Brain pericyte (primary cell): Measurements from ENCODE around the gene FUNDC1.
"Not testable (repeated sequence)": the region's sequence is repeated elsewhere in the genome, so short reads cannot be mapped to it uniquely, and the experiment has no call there.

Experiments used
- DNase-seq: peaks from one replicate; pipeline ENCODE4 v3.0.0-alpha.2; 2012; ENCODE audit warnings: low read depth, low spot score

Gene FUNDC1, protein sequence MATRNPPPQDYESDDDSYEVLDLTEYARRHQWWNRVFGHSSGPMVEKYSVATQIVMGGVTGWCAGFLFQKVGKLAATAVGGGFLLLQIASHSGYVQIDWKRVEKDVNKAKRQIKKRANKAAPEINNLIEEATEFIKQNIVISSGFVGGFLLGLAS

DNA sequence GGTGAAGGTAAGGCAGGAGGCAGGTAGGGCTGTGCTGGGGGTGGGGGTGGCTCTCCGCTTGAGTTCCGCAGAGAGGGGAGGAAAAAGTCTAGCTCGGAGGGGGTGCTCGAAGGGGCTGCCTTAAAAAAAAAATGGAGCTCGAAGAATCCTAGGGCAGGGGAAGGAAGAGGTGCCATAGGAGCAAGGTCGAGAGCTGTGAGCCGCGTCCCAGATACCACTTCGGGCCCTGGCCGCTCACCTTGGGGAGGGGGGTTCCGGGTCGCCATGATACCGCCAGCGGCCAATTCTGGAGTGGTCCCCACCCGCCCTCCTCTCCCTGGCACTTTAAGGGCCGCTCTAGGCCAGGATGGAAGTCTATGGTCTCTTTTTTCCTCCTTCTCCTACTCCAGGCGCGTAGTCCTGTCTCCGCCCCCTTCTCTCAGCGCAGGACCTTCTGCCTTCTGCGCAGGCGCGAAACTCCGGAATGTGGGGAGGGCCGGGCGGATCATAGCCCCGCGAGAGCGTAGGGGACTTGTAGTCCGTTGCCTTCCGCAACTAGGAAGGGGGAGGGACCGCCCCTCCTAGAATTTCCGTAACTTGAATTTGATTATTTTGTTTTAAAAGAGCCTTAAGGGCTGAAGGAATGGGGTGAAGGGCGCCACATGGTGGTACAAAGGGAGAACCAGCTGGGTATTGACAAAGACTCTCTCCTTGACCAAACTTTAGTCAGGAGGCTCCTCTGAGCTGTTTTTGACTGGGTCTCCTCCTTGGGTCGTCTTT is at the start of gene FUNDC1:
Gene FUNDC1, minus strand, starts transcription at position 293 of the 759 bp plus-strand sequence. Its CDS starts 27 bp downstream, at position 266.
- DNase-seq = peak; percentile 91

DNA sequence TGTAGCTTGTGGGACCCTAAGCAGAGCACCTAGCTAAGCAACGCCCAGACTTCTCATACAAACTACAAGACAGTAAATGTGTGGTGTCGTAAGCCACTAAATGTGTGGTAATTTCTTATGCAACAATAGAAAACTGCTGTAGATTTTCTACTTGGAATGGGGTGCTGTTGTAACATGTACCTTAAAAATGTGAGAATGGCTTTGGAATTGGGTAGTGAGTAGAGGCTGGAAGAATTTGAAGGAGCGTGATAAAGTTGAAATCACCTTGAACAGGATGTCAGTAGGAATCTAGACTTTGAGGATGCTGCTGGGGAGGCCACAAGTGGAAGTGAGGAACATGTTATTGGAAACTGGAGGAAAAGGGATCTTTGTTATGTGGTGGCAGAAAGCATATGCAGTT is 43.2 kb upstream of the FUNDC1 start:
- no peak for DNase-seq

DNA sequence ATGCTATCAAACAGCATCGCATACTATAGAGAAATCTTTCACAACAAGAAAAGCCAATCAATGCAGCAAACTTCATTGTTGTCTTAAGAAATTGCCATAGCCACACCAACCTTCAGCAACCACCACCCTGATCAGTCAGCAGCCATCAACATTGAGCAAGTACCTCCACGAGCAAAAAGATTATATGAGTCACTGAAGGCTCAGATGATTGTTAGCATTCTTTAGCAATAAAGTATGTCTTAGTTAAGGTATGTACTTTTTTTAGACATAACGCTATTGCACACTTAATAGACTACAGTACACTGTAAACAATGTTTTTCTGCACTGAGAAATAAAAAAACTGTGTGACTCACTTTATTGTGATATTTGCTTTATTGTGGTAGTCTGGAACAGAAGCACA is 37.8 kb upstream of the FUNDC1 start:
- DNase-seq = no peak

DNA sequence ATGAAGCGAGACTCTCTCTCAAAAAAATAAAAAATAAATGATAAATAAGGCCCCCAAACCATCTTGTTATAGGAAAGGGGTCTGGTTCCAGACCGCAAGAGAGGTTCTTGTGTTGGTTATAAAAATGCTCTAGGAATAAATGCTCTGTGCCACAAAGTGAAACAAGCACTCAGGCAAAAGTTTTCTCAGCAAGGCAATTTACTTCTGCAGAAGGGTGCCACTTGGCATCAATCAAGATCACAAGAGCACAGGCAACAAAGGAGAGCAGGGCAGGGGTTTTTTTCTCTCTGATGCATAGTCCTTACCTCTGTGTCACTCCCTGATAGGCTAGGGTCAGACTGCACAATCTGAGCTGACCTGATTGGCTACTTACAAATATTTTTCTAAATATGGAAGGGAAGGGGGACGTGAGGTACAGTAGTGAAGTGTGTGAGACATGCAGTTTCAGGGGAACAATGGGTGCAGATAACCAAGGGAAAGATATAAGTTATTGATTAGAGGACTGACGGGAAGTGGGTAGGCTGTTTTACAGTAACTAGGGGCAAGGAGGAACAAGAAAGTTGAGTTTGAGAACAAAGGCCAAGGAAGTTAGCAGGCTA is 29.8 kb upstream of the FUNDC1 start:
- DNase-seq = no peak

DNA sequence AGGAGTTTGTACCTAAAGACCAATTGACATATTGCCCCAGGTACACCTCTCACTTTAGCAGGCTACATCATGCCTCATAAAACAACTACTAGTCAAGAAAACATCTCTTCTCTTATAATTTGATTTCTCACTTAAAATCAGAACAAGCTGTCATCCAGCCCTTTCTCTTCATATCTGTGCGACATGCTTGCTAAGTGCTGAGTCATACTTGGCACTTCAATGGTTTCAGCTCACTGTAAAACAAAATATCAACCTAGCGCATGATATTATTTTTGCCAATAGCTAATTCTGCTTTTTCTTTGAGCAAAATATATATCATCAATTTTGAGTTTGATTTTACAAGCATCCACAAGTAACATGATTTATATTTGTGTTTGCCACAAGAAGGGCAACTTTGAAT is 27.9 kb upstream of the FUNDC1 start:
- DNase-seq = no peak

DNA sequence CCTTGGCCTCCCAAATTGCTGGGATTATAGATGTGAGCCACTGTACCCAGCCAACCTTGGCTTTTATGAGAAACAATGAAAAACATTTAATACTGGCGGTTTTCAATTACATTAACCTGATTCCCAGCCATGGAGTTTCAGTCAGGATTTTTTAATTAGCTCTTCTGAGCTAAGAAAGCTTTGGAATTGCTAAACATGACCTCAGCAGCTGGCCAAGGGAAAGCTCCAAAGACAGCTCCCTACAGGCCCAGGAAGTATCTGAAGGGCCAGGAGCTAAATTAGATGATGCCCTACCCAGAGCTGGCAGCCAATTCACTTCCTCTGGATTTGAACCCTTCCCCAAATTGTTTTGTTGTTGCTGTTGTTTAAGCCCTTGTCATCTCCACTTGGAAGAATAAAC is 26.5 kb upstream of the FUNDC1 start:
- DNase-seq = no peak

DNA sequence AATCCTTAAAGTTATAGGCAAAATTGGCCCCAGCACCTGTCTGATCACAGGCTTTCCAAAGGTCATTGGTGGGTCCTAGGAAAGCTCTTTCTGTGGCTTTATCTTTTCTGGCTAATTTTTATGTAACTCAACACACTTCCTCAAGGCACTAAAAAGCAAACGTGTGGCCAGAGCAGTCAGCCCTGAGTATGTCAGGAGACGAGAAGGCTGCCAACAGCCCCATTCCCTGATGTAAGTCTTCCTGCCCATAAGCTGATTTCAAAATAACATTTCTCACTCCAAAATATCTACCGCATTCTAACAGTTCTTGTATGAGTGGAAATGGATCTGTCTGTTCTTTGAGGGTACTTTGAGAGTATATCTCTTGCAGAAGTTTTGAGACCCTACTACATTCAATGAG is 25.5 kb upstream of the FUNDC1 start:
- DNase-seq = no peak

DNA sequence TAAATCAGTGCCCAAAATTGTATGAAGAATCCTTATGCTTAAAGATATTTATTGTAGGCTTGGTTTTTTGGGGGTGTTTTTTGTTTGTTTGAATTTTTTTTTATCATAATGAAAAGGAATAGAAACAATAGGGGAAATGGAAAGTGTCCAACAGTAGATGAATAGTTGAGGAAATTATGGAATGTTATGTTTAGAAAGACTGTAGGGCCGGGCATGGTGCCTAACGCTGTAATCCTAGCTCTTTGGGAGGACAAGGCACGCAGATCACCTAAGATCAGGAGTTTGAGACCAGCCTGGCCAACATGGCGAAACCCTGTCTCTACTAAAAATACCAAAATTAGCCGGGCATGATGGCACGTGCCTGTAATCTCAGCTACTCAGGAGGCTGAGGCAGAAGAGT is 19.2 kb upstream of the FUNDC1 start:
- not testable (repeated sequence) for DNase-seq

DNA sequence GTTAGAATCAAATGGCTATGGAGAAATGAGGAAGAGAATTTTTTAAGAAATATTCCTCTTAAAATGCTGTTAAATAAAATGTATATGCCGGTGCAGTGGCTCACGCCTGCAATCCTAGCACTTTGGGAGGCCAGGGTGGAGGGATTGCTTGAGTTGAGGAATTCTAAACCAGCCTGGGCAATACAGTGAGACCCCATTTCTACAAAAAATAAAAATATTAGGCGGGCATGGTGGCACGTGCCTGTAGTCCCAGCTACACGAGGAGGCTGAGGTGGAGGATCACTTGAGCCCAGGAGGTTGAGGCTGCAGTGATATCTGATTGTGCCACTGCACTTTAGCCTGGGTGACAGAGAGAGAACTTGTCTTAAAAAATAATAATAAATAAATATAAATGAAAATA is 7.9 kb upstream of the FUNDC1 start:
- DNase-seq = no peak

DNA sequence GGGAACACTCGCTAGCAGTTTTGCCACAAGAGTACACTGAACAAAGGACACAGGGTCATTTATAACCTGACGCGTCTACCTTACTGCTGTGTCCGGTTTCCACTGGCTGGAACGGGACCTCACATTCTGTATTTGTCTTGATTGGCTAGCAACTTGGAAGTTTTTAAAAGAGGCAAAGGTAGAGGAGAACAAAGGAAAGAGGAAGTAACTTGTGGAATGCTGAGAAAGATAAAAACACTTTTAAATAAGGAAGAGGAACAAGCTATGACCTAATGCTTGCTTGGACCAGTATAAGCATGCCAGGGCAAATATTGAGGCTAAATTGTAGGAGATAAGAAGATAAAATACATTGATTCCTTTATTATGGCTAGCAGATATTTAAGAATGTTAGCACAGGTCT is 2.8 kb upstream of the FUNDC1 start:
- not testable (repeated sequence) for DNase-seq

DNA sequence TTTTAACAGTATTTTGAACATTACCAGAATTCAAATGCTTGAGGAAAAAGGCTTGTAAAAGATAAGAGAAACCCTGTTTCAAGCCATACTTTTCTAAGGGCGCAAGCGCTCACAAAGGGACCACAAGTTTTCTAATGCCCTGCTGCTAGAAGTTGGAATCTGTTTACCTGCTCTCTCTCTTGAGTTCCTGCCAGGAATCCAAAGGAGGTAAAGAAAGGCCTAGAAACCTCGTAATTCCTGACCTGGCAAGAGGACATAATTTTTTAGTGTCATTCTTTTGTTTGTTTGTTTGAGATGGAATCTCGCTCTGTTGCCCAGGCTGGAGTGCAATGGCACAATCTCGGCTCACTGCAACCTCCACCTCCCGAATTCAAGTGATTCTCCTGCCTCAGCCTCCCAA is 1.4 kb upstream of the FUNDC1 start:
- DNase-seq = no peak

DNA sequence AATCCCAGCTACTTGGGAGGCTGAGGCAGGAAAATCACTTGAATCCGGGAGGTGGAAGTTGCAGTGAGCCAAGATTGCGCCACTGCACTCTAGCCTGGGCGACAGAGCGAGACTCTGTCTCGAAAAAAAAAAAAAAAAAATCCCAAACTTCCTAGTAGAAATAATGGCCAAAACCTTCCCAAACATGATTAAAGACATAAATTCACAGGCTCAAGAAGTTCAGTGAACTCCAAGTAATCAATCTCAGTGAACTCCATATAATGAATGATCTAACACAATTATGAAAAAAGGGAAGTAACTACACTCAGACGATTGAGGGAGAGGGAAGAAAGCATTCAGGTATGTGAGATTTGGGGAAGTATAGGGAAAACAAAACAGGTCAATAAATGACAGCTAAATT is 6.5 kb downstream of the FUNDC1 start:
- DNase-seq = no peak

DNA sequence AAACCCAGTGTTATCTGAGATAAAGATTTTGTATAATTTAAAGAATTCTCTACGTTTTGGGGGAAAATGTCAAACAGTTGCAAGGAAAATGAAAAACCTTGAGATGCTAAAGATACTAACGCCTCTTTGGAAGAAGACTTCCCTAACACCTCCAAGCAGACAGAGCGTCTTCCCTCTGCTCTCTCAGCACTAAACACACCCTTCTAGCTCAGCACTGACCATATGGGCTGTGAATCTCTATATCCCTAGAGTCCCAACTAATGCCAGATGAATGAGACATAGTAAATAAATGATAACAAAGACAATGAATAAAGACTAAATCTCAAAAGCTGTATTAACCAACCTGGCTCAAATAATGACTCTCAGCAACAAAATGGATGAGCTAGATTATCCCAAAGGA is 13.3 kb downstream of the FUNDC1 start:
- DNase-seq = no peak

DNA sequence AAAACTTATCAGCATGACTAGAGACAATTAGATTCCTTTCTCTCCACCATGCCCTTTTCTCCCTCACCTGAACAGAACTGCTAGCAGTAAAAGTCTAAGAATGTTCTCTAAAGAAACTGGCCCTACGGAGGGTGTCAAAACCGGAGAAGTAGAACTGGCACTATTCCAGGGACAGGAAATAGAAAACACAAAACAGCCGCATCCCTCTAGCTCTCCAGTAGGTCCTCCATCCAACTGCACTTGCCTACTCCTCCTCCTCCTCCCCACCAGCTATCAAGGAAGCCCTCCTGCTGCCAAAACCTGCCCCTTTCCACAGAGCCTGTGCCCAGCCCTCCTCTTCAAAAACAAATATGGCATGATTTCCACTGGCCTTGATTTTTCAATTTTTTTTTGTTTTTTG is 28.4 kb downstream of the FUNDC1 start:
- no peak for DNase-seq

DNA sequence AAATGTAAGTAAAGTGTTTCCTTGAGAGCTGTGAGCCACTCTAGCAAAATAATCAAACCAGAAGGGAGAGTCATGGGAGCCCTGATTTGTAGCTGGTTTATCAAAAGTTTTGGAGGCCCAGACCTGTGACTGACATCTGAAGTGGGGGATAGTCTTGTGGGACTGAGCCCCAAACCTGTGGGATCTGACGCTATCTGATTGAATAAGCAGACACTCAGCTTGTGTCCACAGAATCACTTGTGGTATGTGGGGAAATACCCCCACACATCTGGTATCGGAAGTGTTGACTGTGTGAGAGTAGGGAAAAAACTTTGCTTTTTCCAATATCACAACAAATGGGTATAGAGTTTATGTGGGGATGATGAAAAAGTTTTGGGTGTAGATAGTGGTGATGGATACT is 35.4 kb downstream of the FUNDC1 start:
- no peak for DNase-seq

DNA sequence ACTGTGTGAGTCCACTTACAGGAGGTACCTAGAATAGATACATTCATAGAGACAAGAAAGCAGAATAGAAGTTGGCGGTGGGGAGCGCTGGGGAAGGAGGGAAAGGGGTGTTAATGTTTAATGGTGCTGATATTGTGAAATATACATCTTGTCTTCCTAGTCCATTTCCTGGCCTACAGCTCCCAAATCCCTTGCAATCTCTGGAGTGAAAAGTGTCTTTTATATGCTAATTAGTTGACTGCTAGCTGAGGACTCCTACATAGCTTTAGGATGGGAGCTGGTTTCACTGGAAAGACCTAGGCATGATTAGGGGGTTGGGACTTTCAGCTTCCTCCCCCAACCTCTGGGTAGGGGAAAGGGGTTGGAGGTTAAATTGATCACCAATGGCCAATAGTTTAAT is 36.0 kb downstream of the FUNDC1 start:
- no peak for DNase-seq

DNA sequence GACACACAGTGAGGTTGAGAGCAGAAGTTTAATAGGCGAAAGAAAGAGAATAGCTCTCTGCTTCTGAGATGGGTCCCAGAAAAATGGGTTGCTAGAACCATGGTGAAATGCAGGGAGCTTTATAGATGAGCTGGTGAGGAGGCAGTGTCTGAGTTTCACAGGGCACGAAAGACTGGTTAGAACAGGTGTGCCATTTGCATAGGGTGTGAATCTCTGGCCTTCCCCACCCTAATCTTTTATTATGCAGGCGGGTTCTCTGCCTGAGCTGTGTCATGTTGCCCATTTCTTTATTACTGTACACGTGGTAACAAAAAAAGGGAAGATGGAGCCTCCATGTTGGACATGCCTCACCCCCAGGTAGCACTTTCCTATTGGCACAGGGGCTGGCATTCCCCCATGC is 39.1 kb downstream of the FUNDC1 start:
- no peak for DNase-seq

DNA sequence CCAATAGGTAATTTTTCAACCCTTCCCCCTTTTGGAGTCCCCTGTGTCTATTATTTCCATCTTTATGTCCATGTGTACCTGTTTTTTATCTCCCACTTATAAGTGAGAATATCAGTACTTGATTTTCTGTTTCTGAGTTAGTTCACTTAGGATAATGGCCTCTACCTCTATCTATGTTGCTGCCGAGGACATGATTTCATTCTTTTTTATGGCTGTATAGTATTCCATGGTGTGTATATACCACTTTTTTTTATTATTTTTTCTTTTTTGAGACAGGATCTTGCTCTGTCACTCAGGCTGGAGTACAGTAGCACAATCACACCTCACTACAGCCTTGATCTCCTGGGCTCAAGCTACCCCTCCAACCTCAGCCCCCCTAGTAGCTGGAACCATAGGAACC is 47.6 kb downstream of the FUNDC1 start:
- DNase-seq = no peak

DNA sequence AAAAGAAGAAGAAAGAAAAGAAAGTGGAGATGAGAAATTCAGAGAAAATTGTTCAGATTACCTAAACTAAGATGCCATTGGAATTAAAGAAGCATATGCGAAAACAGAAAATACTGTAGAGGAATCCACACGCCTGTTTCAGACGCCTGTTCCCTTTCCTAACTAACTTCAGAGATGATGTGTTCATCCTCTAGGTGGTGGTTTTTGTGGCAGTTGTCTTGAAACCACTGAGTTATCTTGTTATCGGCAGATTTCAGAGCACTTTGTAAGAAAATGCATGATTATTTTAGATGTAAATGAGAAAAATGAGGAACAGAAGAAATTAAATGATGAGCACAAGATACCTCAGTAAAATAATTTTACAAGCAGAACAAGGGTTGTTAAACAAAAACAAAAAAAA is 48.3 kb downstream of the FUNDC1 start:
- no peak for DNase-seq

DNA sequence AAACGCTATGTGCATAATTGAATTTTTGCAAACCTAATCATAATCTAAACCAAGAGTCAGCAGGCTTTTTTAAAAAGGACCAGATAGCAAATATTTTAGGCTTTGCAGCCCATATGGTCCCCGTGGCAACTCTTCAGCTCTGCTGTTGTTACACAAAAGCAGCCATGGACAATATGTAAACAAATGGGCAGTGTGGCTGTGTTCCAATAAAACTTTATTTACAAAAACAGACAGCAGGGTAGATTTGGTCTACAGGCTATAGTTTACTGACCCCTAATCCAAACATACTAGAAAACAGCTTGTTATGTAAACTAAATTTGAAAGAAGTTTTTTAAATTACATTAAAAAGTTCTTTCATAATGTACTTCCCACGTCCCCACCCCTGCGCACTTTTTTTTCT is 53.1 kb downstream of the FUNDC1 start:
- no peak for DNase-seq

DNA sequence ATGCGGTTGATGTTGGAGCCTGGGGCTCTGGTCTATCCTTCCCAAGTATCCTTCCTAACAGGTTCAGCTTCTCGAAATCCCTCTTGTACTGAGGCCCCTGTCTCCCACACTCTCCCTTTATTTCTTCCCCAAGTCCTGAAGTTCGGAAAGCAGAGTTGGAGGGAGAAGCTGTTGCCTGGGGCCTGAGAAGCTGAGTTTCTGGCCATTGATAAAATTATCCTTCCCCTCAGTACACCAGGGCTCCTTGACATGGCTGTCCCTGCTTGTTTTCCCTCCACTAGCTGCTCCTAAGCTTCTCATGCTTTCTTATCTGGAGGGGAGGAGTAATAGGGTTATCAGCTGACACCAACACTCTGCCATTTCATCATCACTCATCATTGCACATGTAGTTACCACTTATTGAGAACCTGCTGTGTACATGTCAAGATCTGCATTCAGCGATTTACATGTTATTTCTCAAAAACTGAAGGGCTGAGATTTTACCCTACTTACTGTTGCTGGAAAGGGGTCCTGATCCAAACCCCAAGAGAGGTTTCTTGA is 58.0 kb downstream of the FUNDC1 start:
- DNase-seq = no peak

DNA sequence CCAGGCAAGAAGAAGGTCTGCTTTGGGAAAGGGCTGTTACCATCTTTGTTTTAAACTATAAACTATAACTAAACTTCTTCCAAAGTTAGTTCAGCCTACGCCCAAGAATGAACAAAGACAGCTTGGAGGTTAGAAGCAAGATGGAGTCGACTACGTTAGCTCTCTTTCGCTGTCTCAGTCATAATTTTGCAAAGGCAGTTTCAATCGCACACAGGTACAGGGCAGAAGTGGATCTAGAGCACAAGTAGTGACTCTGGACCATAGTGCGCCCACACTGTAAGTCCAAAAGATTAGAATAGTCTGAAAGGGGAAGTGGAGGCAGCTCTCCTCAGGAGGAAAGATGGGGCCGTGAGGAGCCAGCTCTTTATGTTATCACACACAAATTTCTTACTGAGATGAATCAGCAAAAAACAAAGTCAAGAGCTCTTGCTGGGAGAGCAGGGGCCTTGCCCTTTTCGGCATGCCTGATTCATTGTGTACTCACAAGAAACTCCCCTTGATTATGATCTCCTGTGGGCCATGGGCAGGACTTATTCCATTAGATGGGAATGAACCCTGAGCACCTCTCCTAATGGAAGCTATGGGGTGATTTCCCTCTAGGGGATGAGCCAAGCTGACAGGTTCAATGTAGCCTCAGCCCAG is 58.6 kb downstream of the FUNDC1 start:
- DNase-seq = no peak

DNA sequence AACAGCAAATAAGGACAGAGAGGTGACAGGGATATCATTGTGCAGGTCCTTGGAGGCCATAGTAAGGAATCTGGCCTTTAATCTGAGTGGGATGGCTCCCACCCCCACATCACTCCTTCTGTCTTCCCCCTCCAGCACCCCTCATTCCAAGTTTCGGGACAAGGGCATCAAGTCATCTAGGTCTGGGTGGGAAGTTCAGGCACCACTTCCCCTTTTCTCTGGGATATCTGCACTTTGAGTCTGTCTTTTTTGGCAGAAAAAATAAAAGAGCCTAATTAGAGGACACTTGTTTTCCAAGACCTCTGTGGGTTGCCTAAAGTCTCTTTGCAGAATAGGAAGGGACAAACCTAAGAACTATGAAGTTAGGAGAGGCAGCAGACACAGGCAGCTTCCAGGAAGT is 60.1 kb downstream of the FUNDC1 start:
- no peak for DNase-seq
